Testis (tissue), 3 donors: ENCODE data around the gene RPL22L1. TPM values are rescaled to one million over a fixed set of nuclear protein-coding genes. Genes with fewer than 3 reads are reported as not detected.

ENCODE experiments used
- DNase-seq: peaks from one replicate; pipeline ENCODE4 v3.0.0-alpha.2; 2019
- H3K27ac ChIP-seq, 2 donors: fragments of 200-600 bp; sonication (generic); one replicate each; pipeline ENCODE4 v1.5.1; 2019
- H3K27me3 ChIP-seq: fragments of 200-600 bp; sonication (generic); one replicate; pipeline ENCODE4 v1.5.1; 2019
- H3K36me3 ChIP-seq: fragments of 200-600 bp; sonication (generic); one replicate; pipeline ENCODE4 v1.5.1; 2017; ENCODE audit warnings: low read depth; ENCODE audit errors: missing control alignments
- H3K4me1 ChIP-seq: fragments of 200-600 bp; sonication (generic); one replicate; pipeline ENCODE4 v1.5.1; 2019
- H3K4me3 ChIP-seq, 2 donors: fragments of 200-600 bp; sonication (generic); one replicate each; pipeline ENCODE4 v1.5.1; 2017 to 2019
- H3K9me3 ChIP-seq: fragments of 200-600 bp; sonication (generic); one replicate; pipeline ENCODE4 v1.5.1; 2017
- CTCF ChIP-seq, 3 experiments: fragments of 450-650 bp in 2 of 3; fragments of 200-600 bp in 1 of 3; sonication (generic) in 1 of 3; IDR thresholded peaks; one replicate each; pipeline ENCODE4 v1.5.1; 2016 to 2019; ENCODE audit warnings: antibody characterized with exemption in 3 of 3, mild to moderate bottlenecking in 2 of 3, moderate library complexity in 1 of 3
- POLR2A ChIP-seq: fragments of 450-650 bp; IDR thresholded peaks from one replicate; pipeline ENCODE4 v1.6.1; 2017; ENCODE audit warnings: antibody characterized with exemption, mild to moderate bottlenecking, moderate library complexity
- WGBS, 2 donors: methylation state at CpG; one replicate each; pipeline ENCODE4 v1.1.5; 2018; 5-methylcytosine and 5-hydroxymethylcytosine counted together
- intact Hi-C: fragments of 100-400 bp; cut with DNase I; formaldehyde crosslinking; loops from one replicate; pipeline ENCODE4 v1.15.1; 2023; ENCODE audit warnings: low total_unique reads
- polyA plus RNA-seq: library from polyadenylated mRNA; stranded (reverse); fragments of 350-450 nt; fragmentation: Illumina TruSeq; extraction: RNeasy Lipid Tissue Mini Kit (QIAGEN cat#74804); gene quantifications from one replicate; pipeline ENCODE4 v1.2.3, GENCODE V29; 2014; ENCODE audit warnings: low read depth, low replicate concordance; ENCODE audit not compliant: insufficient read depth
- total RNA-seq, 2 donors: library from RNA; depleted of rRNA; stranded (reverse); fragments of >200 nt; gene quantifications; one replicate each; pipeline ENCODE4 v1.2.3, GENCODE V29; 2016

Gene RPL22L1
- total and polyA plus RNA-seq, 3 donors from 2014 or later = 27.2 to 40.6 (median 28.4) TPM

- TF ChIP-seq CTCF (IDR thresholded peaks at IDR 0.05) = no peak
- no peak for TF ChIP-seq POLR2A
- intact Hi-C loops = no loop called here
- Histone ChIP-seq H3K27ac (no peak overlapping the region), H3K27me3 (no peaks in the 10 kb centered on the region), H3K9me3 (no peaks in the 10 kb centered on the region), H3K4me3 (no peak overlapping the region), H3K4me1 (no peaks in the 10 kb centered on the region), H3K36me3 (no peaks in the 10 kb centered on the region)
- 95% methylated on average over 2 of the region's 2 CpGs for WGBS, 2 donors
- DNase-seq = no peak
Observed at GRCh38 chr3:170876537-170876936, 6.5 kb upstream of the RPL22L1 start.

GRCh38 chr3:170869239-170869590 lies 780 bp downstream of the RPL22L1 start:
- no peak for DNase-seq
- peak overlapping the region; percentile 84 to 87 for H3K27ac ChIP-seq
- intact Hi-C loops = no loop called here
- peak overlapping the region; percentile 63 to 79 for H3K4me3 ChIP-seq
- TF ChIP-seq CTCF (IDR thresholded peaks at IDR 0.05) = no peak
- TF ChIP-seq POLR2A = no peak
- WGBS, 2 donors = 12% methylated on average over 2 of the region's 2 CpGs
- H3K9me3 ChIP-seq = no peaks in the 10 kb centered on the region
- H3K27me3 ChIP-seq = no peaks in the 10 kb centered on the region
- peaks cover 4% of the 10 kb centered on the region for H3K4me1 ChIP-seq
- no peaks in the 10 kb centered on the region for H3K36me3 ChIP-seq

GRCh38 chr3:170868577-170869238 lies 1.3 kb downstream of the RPL22L1 start:
- H3K36me3 ChIP-seq = no peaks in the 10 kb centered on the region
- H3K4me1 ChIP-seq = peaks cover 4% of the 10 kb centered on the region
- H3K4me3 ChIP-seq = peak overlapping the region in 1 of 2 donors; percentile 79
- no peak for DNase-seq
- intact Hi-C loops = no loop called here
- peak overlapping the region in 1 of 2 donors; percentile 87 for H3K27ac ChIP-seq
- TF ChIP-seq POLR2A (no peak), CTCF (IDR thresholded peaks at IDR 0.05) (no peak)
- H3K9me3 ChIP-seq = no peaks in the 10 kb centered on the region
- H3K27me3 ChIP-seq = no peaks in the 10 kb centered on the region
- WGBS, 2 donors = 70 to 78% methylated on average over 9 of the region's 9 CpGs

- H3K36me3 ChIP-seq = no peaks in the 10 kb centered on the region
- H3K4me1 ChIP-seq = peaks cover 4% of the 10 kb centered on the region
- H3K9me3 ChIP-seq = no peaks in the 10 kb centered on the region
- no peak overlapping the region for H3K4me3 ChIP-seq
- no peak overlapping the region for H3K27ac ChIP-seq
- intact Hi-C loops = no loop called here
- no peak for DNase-seq
- H3K27me3 ChIP-seq = no peaks in the 10 kb centered on the region
- 49 to 62% methylated on average over 1 of the region's 1 CpG for WGBS, 2 donors
- TF ChIP-seq CTCF (IDR thresholded peaks at IDR 0.05) = no peak
- no peak for TF ChIP-seq POLR2A
Observed at GRCh38 chr3:170867143-170867937, 2.7 kb downstream of the RPL22L1 start.
